Amniotic epithelial cell (primary cell): ENCODE results near the gene CRISPLD2.
A peak's percentile ranks its signal among the peaks of the same experiment; 100 is the strongest.

Source experiments
- DNase-seq: peaks from one replicate; pipeline ENCODE4 v3.0.0-alpha.2; 2010; ENCODE audit warnings: low read depth

The CRISPLD2 gene, protein sequence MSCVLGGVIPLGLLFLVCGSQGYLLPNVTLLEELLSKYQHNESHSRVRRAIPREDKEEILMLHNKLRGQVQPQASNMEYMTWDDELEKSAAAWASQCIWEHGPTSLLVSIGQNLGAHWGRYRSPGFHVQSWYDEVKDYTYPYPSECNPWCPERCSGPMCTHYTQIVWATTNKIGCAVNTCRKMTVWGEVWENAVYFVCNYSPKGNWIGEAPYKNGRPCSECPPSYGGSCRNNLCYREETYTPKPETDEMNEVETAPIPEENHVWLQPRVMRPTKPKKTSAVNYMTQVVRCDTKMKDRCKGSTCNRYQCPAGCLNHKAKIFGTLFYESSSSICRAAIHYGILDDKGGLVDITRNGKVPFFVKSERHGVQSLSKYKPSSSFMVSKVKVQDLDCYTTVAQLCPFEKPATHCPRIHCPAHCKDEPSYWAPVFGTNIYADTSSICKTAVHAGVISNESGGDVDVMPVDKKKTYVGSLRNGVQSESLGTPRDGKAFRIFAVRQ

DNA sequence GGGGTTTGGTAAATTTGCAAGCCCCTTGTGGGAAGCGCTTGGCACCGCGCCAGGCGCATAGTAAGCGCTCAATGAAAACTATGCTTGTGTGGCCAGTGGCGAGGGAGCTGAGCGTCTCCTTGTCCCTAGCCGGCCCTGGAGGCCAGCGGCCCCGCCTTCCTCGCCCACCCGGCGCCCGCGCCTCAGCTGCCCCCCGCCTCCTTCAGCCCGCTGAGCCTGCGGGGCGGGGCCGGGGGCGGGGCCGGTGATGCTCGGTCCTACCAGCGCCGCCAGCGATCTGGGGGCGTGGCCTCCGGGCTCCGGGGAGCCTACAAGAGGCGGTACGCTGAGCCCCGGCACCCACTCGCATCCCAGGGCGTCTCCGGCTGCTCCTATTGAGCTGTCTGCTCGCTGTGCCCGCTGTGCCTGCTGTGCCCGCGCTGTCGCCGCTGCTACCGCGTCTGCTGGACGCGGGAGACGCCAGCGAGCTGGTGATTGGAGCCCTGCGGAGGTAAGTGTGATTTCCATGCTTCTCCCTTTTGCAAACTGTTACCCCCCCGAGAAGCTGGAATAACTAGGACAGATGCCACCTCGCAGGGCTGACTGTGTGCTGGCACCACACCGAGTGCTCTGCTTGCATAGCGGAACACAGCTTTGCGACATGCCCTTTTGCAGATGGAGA lies at the start of gene CRISPLD2:
TSS of gene CRISPLD2 (plus strand) at position 342 of the 661 bp plus-strand sequence. CDS start 18,511 bp downstream, outside the sequence.
- peak; percentile 83 for DNase-seq

DNA sequence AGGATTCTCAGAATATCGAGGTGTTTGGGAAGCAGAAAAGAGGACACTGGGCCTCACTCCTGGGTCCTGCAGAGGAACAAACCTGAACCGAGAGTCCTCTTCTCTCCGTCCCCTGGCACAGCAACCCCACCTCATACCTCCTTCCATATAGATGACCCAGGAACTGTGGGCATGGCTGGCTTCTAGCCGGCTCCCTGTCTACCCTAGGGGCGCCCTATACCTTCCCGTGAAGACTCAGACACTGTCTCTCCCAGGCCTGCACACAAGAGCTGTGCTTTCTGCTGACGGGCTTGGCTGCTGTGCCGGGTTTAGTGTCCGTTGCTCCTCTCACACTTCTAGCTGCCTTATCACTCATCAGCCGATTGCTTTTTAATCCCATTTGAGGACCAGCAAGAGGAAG lies 46.5 kb upstream of the CRISPLD2 start:
- no peak for DNase-seq

DNA sequence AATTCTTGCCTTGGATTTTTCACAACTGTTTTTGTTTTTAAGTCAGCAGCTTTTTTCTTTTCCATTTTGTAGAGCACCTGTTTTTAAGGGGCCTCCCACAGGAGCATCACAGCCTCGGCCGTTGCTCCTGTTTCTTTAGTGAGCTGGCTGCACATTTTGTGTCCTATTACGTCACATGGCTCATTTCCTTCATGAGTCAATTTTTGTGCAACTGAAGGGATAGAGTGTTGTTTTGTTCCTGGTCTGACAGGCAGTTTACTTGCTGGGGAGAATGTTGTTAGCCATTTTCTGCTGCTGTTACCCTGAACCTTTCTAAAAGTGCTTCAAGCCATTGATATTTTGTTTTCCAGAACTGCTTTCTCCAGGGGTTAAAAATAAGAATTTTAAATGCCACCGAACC lies 45.0 kb upstream of the CRISPLD2 start:
- DNase-seq = peak; percentile 97

DNA sequence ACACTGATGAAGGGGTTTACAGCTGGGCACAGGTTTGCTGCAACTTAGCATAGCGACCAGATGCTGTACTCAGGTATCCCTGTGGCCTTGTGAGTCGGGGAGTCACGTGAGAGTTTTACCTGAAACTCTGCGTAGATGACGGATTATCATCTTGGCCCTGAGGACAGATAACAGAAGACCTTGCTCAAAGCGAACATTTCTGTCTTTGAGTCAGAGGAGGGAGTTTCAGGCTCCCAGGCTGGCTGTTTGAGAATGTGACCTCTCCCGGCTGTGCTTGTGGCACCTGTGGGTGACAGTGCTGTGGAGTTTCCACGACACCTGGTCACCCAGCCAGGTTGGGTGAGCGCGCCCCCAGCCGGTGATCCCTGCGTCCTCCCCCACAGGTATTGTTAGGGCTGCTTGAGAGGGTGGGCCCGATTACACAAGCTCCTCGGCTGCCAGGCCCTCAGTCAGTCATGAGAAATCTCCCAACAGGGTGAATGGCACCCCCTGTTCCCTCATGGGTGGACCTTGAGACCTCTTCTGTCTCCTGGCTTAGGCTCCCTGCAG lies 44.4 kb upstream of the CRISPLD2 start:
- peak; percentile 62 for DNase-seq

DNA sequence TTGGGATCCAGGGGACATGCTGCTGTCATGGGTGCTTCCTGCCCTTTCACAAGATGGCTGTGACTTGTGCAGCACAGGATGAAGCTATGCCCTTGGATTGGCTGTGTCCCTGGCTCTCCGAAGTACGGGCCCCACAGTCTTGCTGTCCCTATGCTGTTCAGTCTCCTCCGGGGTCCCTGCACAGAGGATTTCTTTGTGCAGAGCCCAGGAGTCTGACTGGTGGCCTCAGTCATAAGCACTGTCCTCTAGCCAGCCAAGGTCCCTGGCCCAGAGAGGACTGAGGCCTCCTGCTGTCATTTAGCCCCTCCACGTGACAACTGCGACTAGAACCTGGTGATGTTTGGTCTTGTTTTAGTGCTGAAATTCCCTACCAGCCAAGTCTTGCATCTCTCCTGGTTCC lies 42.4 kb upstream of the CRISPLD2 start:
- DNase-seq = no peak

DNA sequence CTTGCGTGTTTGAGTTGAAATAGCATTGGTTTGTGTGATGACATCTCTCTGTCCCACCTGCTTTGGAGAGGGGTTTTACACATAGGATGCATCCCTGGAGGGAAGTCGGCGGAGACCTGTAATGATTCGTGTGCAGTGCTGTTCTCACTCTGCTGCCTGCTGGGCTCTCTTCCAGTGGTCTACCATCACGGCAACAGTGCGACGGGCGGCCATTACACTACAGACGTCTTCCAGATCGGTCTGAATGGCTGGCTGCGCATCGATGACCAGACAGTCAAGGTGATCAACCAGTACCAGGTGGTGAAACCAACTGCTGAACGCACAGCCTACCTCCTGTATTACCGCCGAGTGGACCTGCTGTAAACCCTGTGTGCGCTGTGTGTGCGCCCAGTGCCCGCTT lies 41.1 kb upstream of the CRISPLD2 start:
- no peak for DNase-seq

DNA sequence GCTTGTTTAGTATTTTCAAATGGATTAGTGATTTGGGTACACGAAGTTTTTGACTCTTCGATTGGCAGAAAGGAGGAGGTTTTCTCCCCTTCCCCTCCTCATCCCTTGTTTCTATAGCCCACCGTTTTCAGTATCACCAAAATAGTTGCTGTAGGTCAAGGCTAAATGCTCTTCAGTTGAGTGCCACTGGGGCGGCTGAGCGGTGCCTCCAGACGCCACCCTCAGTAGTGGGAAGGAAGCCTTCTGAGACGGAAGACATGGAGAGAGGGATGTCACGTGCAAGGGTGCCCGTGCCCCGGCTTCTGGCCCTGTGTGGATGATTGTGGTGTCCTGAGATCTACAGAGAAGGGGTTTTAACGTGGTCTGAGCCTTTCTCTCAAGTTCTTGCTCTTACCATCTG lies 39.7 kb upstream of the CRISPLD2 start:
- DNase-seq = no peak

DNA sequence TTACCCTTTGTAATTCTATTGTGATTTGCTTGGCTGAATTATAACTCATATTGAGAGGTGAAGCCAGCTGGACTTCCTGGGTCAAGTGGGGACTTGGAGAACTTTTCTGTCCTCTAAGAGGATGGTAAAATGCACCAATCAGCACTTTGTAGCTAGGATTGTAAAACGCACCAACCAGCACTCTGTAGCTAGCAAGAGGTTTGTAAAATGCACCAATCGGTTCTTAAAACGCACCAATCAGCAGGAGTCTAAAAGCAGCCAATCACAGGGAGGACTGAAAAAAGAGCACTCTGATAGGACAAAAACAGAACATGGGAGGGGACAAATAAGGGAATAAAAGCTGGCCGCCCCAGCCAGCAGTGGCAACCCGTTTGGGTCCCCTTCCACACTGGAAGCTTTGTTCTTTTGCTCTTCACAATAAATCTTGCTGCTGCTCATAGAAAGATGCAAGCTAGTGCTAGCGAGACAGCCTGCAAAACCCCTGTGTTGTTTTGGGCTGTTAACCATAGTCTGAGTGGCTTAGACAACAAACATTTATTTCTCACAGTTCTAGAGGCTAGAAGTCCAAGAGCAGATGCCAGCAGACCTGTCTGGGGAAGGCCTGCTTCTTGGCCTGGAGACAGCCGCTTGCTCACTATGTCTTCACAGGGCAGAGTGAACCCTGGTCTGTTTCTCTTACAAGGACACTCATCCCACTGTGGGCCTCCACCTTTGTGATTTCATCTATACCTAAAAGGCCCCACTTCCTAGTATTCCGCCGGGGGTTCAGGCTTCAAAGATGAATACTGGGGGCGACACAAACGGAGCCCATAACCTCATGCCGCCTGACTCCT lies 39.0 kb upstream of the CRISPLD2 start:
- DNase-seq = no peak

DNA sequence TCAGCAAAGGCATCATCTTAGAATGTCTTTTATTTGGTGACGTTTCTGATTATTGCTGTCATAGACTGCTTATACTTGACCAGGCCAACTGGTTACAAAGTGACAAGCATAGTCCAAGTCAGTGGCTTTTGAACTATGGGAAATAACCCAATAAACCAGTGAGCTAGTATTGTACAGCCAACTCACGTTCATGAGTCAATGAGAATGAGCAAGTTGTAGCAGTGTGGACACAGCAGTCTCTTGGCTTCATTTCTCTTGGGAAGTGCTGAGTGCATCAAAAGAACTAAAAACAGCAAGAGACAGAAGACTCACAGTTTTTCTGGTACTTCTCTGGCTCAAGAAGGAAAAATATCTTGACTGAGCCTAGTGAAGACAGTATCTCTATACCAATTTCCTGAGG lies 36.9 kb upstream of the CRISPLD2 start:
- no peak for DNase-seq

DNA sequence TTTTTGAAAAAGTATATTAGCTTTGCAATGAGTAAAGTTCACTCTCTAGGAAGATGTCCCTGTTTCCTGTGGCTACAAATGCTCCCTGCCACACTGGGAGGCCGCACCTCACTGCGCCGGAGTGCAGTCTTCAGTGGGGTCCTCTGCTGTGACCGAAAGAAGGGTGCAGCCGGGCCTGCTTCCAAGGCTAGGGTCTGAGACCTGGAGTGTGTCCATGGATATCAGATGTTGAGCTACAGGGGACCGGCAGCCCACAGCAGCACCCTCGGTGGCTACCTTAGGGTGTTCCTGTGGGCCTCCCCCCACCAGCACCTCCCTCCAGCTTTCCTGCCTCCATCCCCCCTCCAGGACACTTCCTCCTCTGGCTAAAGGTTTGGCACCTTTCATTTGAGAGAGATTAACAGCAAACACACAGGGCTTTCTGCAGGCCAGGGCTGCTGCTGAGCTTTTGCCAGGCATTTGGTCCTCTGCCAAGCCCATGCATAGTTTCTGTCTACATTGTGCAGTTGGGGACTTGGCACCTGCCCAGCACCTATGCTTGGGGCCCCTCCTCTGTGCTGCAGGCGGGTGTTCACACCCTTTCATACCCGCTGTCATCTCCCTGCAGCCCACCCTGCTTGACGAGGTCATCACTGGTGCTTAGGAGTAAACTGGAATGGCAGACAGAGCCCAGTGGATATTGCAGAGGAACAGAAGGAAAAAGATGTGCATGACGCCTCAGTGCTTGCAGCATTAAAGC lies 33.8 kb upstream of the CRISPLD2 start:
- DNase-seq = peak; percentile 42

DNA sequence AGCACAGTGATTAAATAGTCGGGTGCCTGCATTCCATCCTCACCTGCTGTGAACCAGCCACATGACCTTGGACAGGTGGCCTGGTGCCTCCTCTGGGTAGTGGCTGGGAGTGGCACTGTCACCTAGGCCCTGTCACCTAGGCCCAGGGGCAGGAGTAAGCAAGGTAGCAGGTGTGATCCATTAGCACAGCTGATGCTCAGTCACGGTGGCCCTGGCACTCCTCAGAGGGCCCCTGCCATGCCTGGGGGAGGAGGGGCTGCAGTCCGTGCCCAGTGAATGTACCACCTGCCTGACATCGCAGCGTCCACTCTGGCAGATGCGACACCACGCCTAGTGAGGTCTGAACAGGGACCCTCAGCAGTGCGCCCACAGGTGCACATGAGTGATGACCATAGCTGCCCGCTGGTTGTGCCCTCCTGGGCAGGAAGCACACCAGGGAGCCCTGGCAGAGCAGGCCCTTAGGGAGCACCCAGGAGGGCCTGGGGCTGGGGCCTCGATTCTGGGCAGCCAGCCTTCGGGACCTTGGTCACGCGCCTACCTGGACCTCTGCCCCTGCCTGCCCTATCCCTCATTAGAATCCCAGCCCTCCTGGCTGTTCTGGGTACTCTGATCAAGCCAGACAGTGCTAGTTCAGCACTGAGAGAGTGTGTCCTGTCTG lies 33.1 kb upstream of the CRISPLD2 start:
- DNase-seq = no peak

DNA sequence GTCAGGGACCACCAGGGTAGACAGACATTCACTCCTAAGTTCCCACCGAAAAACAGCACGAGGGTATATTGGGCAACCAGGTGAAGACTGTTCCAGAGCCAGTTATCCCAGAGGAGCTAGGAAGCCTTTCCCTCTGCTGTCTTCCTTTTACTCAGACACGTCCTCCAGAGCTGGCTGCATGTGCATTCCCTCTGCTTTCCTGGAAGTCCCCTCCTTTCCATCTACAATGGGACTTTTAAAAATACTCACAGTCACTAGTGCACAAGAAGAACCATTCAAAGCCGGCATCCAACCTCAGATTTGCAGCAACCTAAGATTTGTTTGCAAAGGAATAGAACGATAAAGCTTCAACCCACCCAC lies 32.5 kb upstream of the CRISPLD2 start:
- no peak for DNase-seq

DNA sequence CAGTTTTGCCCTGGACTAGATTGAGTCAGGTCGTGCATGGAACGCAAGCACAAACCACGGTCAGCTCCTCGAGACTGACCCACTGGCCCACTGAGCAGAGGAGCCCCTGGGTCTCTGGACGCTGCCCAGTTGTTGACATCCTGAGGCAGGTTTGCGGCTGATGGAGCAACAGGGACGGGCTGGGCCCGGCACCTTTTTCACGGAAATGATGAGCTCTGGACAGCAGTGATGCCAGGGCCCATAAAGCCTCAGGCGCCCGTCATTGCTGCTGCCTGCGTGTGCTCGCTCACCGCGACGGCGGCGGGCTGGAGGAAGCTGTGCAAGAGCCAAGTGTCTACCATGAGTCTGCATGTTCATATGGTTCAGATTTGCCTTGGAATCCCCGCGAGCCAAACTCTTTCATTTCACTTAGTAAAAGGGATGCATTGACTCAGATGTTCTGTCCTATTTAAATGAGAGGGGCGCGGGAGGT lies 30.8 kb upstream of the CRISPLD2 start:
- peak; percentile 75 for DNase-seq

DNA sequence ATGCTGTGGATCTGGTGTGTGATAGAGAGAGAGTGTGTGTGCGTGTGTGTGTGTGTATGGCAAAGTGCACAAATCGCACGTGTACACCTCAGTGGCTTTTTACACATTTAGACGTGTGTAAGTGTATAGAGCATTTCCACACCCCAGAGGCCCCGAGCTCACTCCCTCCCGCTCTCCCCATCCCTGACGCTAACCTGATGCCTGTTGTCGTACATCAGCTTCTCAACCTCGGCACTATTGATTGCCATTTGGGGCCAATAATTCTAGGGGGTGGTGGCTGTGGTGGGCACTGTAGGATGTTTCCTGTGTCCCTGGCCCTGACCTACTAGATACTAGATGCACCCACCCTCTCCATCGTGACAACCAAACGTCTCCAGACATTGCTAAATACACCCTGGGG lies 30.4 kb upstream of the CRISPLD2 start:
- DNase-seq = no peak

DNA sequence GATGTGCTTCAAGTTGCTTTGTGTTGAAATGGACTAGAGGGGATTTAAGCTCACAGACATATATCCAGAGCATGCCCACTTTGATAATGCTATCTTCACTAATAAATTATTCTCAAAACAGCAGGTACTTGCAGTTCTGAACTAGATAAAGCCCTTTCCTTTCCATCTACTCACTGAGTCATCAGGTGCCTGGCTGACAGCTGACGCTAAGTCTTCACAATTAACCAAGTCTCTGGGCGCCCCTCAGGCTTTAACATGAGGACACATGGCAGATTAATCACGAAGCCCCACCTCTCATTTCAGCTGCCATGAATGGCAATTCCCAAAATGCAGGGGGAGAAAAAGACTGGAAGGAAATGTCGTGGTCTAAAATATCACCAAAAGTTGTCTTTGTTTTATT lies 29.5 kb upstream of the CRISPLD2 start:
- peak; percentile 69 for DNase-seq

DNA sequence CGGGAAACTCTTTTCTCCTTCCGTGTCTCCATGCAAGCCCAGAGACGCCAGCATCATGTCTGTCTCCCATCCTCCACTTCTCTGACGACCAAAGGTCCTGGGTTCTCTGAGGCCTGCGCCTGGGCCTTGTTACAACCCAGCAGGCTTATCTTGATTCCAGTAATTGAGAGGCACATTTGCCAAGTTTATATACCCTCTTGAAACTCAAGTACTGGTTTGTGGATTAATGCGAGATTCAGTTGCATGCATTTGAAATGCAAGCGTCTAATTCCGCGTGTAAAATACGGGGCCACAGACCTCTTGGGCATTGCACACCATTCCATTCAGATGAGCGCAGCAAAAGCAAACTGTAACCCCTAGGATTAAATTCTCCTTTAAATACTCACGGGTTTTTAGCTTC lies 28.7 kb upstream of the CRISPLD2 start:
- peak; percentile 70 for DNase-seq

DNA sequence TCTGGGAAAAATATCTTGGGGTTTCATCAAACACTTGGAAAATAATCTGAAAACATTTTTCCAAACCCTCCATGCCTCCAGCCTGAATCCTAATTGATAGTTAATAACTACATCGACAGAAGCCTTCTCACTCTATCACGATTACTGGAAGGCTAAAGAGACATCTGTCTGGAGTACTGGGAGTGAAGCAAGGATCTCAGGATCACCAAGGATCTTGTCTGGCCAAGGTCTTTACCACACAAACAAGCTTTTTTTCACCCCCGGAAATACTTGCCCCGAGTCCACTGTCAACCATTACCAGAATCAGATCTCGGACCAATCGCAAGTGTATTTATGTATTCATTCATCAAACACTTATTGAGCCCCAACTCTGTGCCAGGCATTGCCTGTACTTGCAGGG lies 28.3 kb upstream of the CRISPLD2 start:
- peak; percentile 51 for DNase-seq

DNA sequence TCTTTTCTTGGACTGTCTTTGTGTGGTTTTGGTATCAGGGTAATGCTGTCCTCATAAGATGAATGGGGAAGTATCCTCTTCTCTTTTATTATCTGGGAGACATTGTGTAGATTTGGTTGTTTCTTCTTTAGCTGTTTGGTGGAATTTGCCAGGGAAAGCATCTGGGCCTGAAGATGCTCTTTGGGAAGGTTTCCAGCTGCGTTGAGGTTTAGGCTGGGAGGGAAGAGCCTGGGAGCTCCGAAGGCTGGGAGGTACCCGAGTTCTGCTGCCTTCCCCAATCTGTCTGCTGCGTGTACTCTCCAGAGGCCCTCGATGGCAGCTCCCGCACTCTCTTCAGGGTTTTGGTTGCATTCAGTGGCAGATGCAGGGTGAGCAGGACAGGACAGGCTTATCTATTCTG lies 25.6 kb upstream of the CRISPLD2 start:
- no peak for DNase-seq

DNA sequence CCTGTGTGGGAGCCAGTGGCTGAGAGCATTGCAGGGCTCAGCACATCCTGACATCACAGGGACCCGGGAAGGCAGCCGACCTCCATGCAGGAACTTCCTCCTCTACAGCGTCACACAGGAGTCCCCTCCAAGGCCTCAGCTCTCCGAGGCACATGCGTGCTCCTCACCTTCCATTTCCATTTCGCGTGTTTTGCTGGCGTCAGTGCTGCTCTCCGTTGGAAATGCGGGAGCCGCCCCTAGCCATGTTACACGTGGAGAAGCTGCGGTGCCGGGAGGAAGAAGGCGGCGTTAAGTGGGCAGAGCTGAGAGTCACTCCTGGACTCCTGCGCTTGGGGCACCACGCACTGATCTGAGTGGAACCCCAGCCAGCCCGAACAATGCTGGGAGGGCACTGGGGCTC lies 25.2 kb upstream of the CRISPLD2 start:
- DNase-seq = no peak

DNA sequence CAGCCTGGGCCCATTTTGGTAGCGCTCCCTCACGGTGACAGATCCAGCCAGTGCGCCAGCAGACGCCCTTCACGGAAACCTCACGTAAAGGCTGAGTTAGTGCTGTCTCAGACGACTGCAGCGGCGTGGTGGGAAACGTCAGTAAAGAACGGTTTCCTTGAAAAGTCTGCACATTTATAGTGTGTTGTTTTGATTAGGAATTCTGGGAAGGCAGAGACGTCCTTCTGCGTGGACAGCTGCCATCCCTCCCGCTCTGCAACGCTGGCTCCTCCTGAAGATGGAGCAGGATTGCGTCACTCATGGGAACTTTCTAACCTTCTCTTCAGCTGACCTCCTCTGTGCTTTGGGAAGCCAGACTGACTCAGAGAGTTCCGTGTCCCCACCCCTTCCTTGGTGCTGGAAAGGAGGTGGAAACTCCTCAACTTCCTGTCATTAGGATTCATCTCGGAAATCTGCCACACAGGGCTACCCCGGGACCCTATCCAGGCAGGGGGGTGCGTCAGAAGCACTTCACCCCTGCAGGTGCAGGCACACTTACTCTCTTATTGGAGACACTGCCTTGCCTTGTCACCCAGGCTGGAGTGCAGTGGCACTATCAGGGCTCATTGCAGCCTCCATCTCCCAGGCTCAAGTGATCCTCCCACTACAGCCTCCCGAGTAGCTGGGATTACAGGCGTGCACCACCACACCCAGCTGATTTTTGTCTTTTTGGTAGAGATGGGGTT lies 24.3 kb upstream of the CRISPLD2 start:
- peak; percentile 97 for DNase-seq
